Uterus (tissue), 4 donors: ENCODE results near the gene SCG5. TPM values are rescaled to one million over a fixed set of nuclear protein-coding genes. Genes with fewer than 3 reads are reported as not detected.

Source experiments
- DNase-seq, 2 donors: peaks; one replicate each; pipeline ENCODE4 v3.0.0-alpha.2; 2019 to 2020
- H3K27ac ChIP-seq, 2 donors: fragments of 200-600 bp; sonication (generic); 1 replicate in 1 of 2; 2 replicates in 1 of 2; pipeline ENCODE4 v1.5.1; 2016 to 2018
- H3K27me3 ChIP-seq, 2 donors: fragments of 200-600 bp; sonication (generic); one replicate each; pipeline ENCODE4 v1.5.1; 2018 to 2019; ENCODE audit warnings: control low read depth in 1 of 2
- H3K36me3 ChIP-seq, 2 donors: fragments of 200-600 bp; sonication (generic); one replicate each; pipeline ENCODE4 v1.5.1; 2019; ENCODE audit warnings: control low read depth in 1 of 2
- H3K4me1 ChIP-seq, 2 donors: fragments of 200-600 bp; sonication (generic); one replicate each; pipeline ENCODE4 v1.5.1; 2018 to 2019; ENCODE audit warnings: control low read depth in 1 of 2
- H3K4me3 ChIP-seq, 2 donors: fragments of 200-600 bp; sonication (generic); 1 replicate in 1 of 2; 2 replicates in 1 of 2; pipeline ENCODE4 v1.5.1; 2018 to 2019; ENCODE audit warnings: mild to moderate bottlenecking in 1 of 2
- H3K9me3 ChIP-seq, 2 donors: fragments of 200-600 bp; sonication (generic); one replicate each; pipeline ENCODE4 v1.5.1; 2019; ENCODE audit warnings: control low read depth in 1 of 2
- CTCF ChIP-seq, 4 experiments: fragments of 200-600 bp in 2 of 4; fragments of 450-650 bp in 2 of 4; sonication (generic) in 2 of 4; IDR thresholded peaks; one replicate each; pipeline ENCODE4 v1.5.1; 2016 to 2019; ENCODE audit warnings: antibody characterized with exemption in 4 of 4, mild to moderate bottlenecking in 2 of 4, moderate library complexity in 1 of 4
- POLR2A ChIP-seq, 2 donors: fragments of 450-650 bp; IDR thresholded peaks; one replicate each; pipeline ENCODE4 v1.6.1; 2016; ENCODE audit warnings: antibody characterized with exemption in 2 of 2, mild to moderate bottlenecking in 1 of 2, moderate library complexity in 1 of 2
- intact Hi-C: fragments of 100-400 bp; cut with DNase I; formaldehyde crosslinking; loops from one replicate; pipeline ENCODE4 v1.15.1; 2023; ENCODE audit warnings: low total_unique reads
- total RNA-seq, 4 donors: library from RNA; depleted of rRNA in 3 of 4; stranded (reverse); fragments of >200 nt in 3 of 4; gene quantifications; one replicate each; pipeline versions ENCODE4 v1.1.0 to v1.2.4, GENCODE V29; 2014 to 2023
- donor health status: DM: yes; HTN: yes; CAD: no.

Gene SCG5
- total RNA-seq, 4 donors from 2014 or later, result 1.4 to 42.2 TPM; not detected in 2

GRCh38 chr15:32718227-32718820, 76.8 kb downstream of the SCG5 start:
- peak overlapping the region in 1 of 2 donors; percentile 2 for H3K27ac ChIP-seq
- peak overlapping the region; percentile 24 to 34 for H3K4me3 ChIP-seq
- peaks cover 0 to 4% of the 10 kb centered on the region in 2 donors for H3K4me1 ChIP-seq
- TF ChIP-seq CTCF (IDR thresholded peaks at IDR 0.05) (no peak), POLR2A (IDR thresholded peaks at IDR 0.05) (no peak)
- DNase-seq, result no peak
- peaks cover 5 to 12% of the 10 kb centered on the region in 2 donors for H3K27me3 ChIP-seq
- H3K9me3 ChIP-seq, result no peaks in the 10 kb centered on the region
- intact Hi-C loops, result no loop called here
- H3K36me3 ChIP-seq, result no peaks in the 10 kb centered on the region

- TF ChIP-seq POLR2A (IDR thresholded peaks at IDR 0.05) (no peak), CTCF (IDR thresholded peaks at IDR 0.05) (no peak)
Measured at GRCh38 chr15:32718821-32719716, 77.6 kb downstream of the SCG5 start.

GRCh38 chr15:32721596-32721995, 80.1 kb downstream of the SCG5 start:
- H3K27ac ChIP-seq, result no peak overlapping the region
- no peak for DNase-seq
- H3K4me3 ChIP-seq, result no peak overlapping the region
- H3K9me3 ChIP-seq, result no peaks in the 10 kb centered on the region
- intact Hi-C loops, result no loop called here
- H3K36me3 ChIP-seq, result no peaks in the 10 kb centered on the region
- peaks cover 0 to 4% of the 10 kb centered on the region in 2 donors for H3K4me1 ChIP-seq
- TF ChIP-seq CTCF (IDR thresholded peaks at IDR 0.05), result no peak
- TF ChIP-seq POLR2A (IDR thresholded peaks at IDR 0.05), result no peak
- peaks cover 0 to 12% of the 10 kb centered on the region in 2 donors for H3K27me3 ChIP-seq

More at GRCh38 chr15:32718821-32719716, 77.6 kb downstream of the SCG5 start:
- Histone ChIP-seq H3K4me1 (peaks cover 0 to 4% of the 10 kb centered on the region in 2 donors), H3K27ac (peak overlapping the region in 1 of 2 donors; percentile 2), H3K9me3 (no peaks in the 10 kb centered on the region), H3K36me3 (no peaks in the 10 kb centered on the region), H3K4me3 (peak overlapping the region; percentile 24 to 34), H3K27me3 (peaks cover 5 to 12% of the 10 kb centered on the region in 2 donors)
- intact Hi-C loops, result no loop called here
- no peak for DNase-seq

DNA sequence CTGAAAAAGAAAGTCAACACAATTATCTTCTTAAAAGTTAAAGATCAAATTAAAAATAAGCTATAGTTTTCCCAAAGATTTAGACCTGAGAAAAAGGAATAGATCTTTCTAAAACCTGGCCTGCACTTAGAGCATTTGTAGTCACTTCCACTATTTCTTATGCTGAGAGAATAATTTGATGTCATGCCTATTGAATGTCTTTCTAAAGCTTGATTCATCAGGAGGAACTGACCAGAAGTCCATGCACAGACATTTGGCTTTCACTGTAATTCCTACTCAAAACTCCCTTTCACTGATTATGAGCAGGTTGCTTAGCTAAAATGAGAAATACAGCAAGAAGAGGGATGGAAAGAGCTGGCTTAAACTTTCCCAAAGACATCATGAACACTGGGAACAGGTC, 80.6 kb downstream of the SCG5 start:
- no peak overlapping the region for H3K27ac ChIP-seq
- no peaks in the 10 kb centered on the region for H3K36me3 ChIP-seq
- TF ChIP-seq CTCF (IDR thresholded peaks at IDR 0.05) (no peak), POLR2A (IDR thresholded peaks at IDR 0.05) (no peak)
- DNase-seq, result no peak
- H3K27me3 ChIP-seq, result peaks cover 0 to 12% of the 10 kb centered on the region in 2 donors
- no peak overlapping the region for H3K4me3 ChIP-seq
- intact Hi-C loops, result no loop called here
- H3K4me1 ChIP-seq, result peaks cover 0 to 4% of the 10 kb centered on the region in 2 donors
- H3K9me3 ChIP-seq, result no peaks in the 10 kb centered on the region
